ENCODE data around the gene SAMD1.

SAMD1 gene

GRCh38 chr19:14114439-14114838 lies 23.9 kb upstream of the SAMD1 start:
- Histone ChIP-seq H3K36me3 (ENCODE audit: control insufficient read depth, insufficient read depth, low read length) (no peaks in the 10 kb centered on the region), H3K4me1 (ENCODE audit: control insufficient read depth, insufficient read depth, low read length) (peaks cover 34% of the 10 kb centered on the region)
- WGBS, 2 experiments = 92 to 94% methylated on average over 7 of the region's 7 CpGs

GRCh38 chr19:14113762-14114414 lies 23.3 kb upstream of the SAMD1 start:
- Histone ChIP-seq H3K4me1 (ENCODE audit: control insufficient read depth, insufficient read depth, low read length) (peaks cover 29% of the 10 kb centered on the region), H3K27me3 (ENCODE audit: control insufficient read depth, insufficient read depth, low read length, poor library complexity, severe bottlenecking) (no peaks in the 10 kb centered on the region), H3K36me3 (ENCODE audit: control insufficient read depth, insufficient read depth, low read length) (no peaks in the 10 kb centered on the region), H3K4me3 (ENCODE audit: insufficient read depth, low read depth, low read length) (no peak overlapping the region), H3K27ac (ENCODE audit: insufficient read depth, low read depth, low read length, poor library complexity, severe bottlenecking) (no peak overlapping the region), H3K9me3 (ENCODE audit: control insufficient read depth, low read length) (no peaks in the 10 kb centered on the region)
- WGBS, 2 experiments = 93 to 94% methylated on average over 18 of the region's 18 CpGs

More at GRCh38 chr19:14114439-14114838, 23.9 kb upstream of the SAMD1 start:
- no peaks in the 10 kb centered on the region for H3K27me3 ChIP-seq (ENCODE audit: control insufficient read depth, insufficient read depth, low read length, poor library complexity, severe bottlenecking)
- H3K27ac ChIP-seq (ENCODE audit: insufficient read depth, low read depth, low read length, poor library complexity, severe bottlenecking) = no peak overlapping the region
- H3K9me3 ChIP-seq (ENCODE audit: control insufficient read depth, low read length) = no peaks in the 10 kb centered on the region
- no peak overlapping the region for H3K4me3 ChIP-seq (ENCODE audit: insufficient read depth, low read depth, low read length)

GRCh38 chr19:14112809-14113385 lies 22.3 kb upstream of the SAMD1 start:
- Histone ChIP-seq H3K9me3 (ENCODE audit: control insufficient read depth, low read length) (no peaks in the 10 kb centered on the region), H3K4me3 (ENCODE audit: insufficient read depth, low read depth, low read length) (no peak overlapping the region), H3K27me3 (ENCODE audit: control insufficient read depth, insufficient read depth, low read length, poor library complexity, severe bottlenecking) (no peaks in the 10 kb centered on the region), H3K36me3 (ENCODE audit: control insufficient read depth, insufficient read depth, low read length) (no peaks in the 10 kb centered on the region), H3K4me1 (ENCODE audit: control insufficient read depth, insufficient read depth, low read length) (peaks cover 23% of the 10 kb centered on the region), H3K27ac (ENCODE audit: insufficient read depth, low read depth, low read length, poor library complexity, severe bottlenecking) (no peak overlapping the region)
- 46 to 55% methylated on average over 12 of the region's 12 CpGs for WGBS, 2 experiments

- WGBS, 2 experiments = 76 to 78% methylated on average over 12 of the region's 12 CpGs
- H3K27ac ChIP-seq (ENCODE audit: insufficient read depth, low read depth, low read length, poor library complexity, severe bottlenecking) = no peak overlapping the region
Measured at GRCh38 chr19:14112051-14112808, 21.7 kb upstream of the SAMD1 start.

GRCh38 chr19:14111486-14111885 lies 20.9 kb upstream of the SAMD1 start:
- peaks cover 17% of the 10 kb centered on the region for H3K4me1 ChIP-seq (ENCODE audit: control insufficient read depth, insufficient read depth, low read length)
- 96 to 100% methylated on average over 1 of the region's 1 CpG for WGBS, 2 experiments

More at GRCh38 chr19:14112051-14112808, 21.7 kb upstream of the SAMD1 start:
- H3K4me1 ChIP-seq (ENCODE audit: control insufficient read depth, insufficient read depth, low read length) = peaks cover 23% of the 10 kb centered on the region
- H3K9me3 ChIP-seq (ENCODE audit: control insufficient read depth, low read length) = no peaks in the 10 kb centered on the region
- no peaks in the 10 kb centered on the region for H3K36me3 ChIP-seq (ENCODE audit: control insufficient read depth, insufficient read depth, low read length)
- no peaks in the 10 kb centered on the region for H3K27me3 ChIP-seq (ENCODE audit: control insufficient read depth, insufficient read depth, low read length, poor library complexity, severe bottlenecking)
- H3K4me3 ChIP-seq (ENCODE audit: insufficient read depth, low read depth, low read length) = no peak overlapping the region

GRCh38 chr19:14110650-14111049 lies 20.1 kb upstream of the SAMD1 start:
- H3K36me3 ChIP-seq (ENCODE audit: control insufficient read depth, insufficient read depth, low read length) = no peaks in the 10 kb centered on the region
- H3K27me3 ChIP-seq (ENCODE audit: control insufficient read depth, insufficient read depth, low read length, poor library complexity, severe bottlenecking) = no peaks in the 10 kb centered on the region
- peaks cover 14% of the 10 kb centered on the region for H3K4me1 ChIP-seq (ENCODE audit: control insufficient read depth, insufficient read depth, low read length)
- H3K4me3 ChIP-seq (ENCODE audit: insufficient read depth, low read depth, low read length) = no peak overlapping the region
- WGBS, 2 experiments = 87 to 91% methylated on average over 2 of the region's 2 CpGs
- H3K27ac ChIP-seq (ENCODE audit: insufficient read depth, low read depth, low read length, poor library complexity, severe bottlenecking) = no peak overlapping the region
- H3K9me3 ChIP-seq (ENCODE audit: control insufficient read depth, low read length) = no peaks in the 10 kb centered on the region

More at GRCh38 chr19:14111486-14111885, 20.9 kb upstream of the SAMD1 start:
- Histone ChIP-seq H3K36me3 (ENCODE audit: control insufficient read depth, insufficient read depth, low read length) (no peaks in the 10 kb centered on the region), H3K4me3 (ENCODE audit: insufficient read depth, low read depth, low read length) (no peak overlapping the region), H3K9me3 (ENCODE audit: control insufficient read depth, low read length) (no peaks in the 10 kb centered on the region), H3K27ac (ENCODE audit: insufficient read depth, low read depth, low read length, poor library complexity, severe bottlenecking) (no peak overlapping the region), H3K27me3 (ENCODE audit: control insufficient read depth, insufficient read depth, low read length, poor library complexity, severe bottlenecking) (no peaks in the 10 kb centered on the region)

GRCh38 chr19:14107581-14108461 lies 17.3 kb upstream of the SAMD1 start:
- Histone ChIP-seq H3K27ac (ENCODE audit: insufficient read depth, low read depth, low read length, poor library complexity, severe bottlenecking) (no peak overlapping the region), H3K27me3 (ENCODE audit: control insufficient read depth, insufficient read depth, low read length, poor library complexity, severe bottlenecking) (no peaks in the 10 kb centered on the region), H3K4me3 (ENCODE audit: insufficient read depth, low read depth, low read length) (no peak overlapping the region), H3K36me3 (ENCODE audit: control insufficient read depth, insufficient read depth, low read length) (no peaks in the 10 kb centered on the region), H3K4me1 (ENCODE audit: control insufficient read depth, insufficient read depth, low read length) (peaks cover 4% of the 10 kb centered on the region), H3K9me3 (ENCODE audit: control insufficient read depth, low read length) (no peaks in the 10 kb centered on the region)
- 93 to 94% methylated on average over 22 of the region's 23 CpGs for WGBS, 2 experiments

- no peaks in the 10 kb centered on the region for H3K36me3 ChIP-seq (ENCODE audit: control insufficient read depth, insufficient read depth, low read length)
- 94 to 95% methylated on average over 16 of the region's 16 CpGs for WGBS, 2 experiments
- no peak overlapping the region for H3K27ac ChIP-seq (ENCODE audit: insufficient read depth, low read depth, low read length, poor library complexity, severe bottlenecking)
- H3K27me3 ChIP-seq (ENCODE audit: control insufficient read depth, insufficient read depth, low read length, poor library complexity, severe bottlenecking) = no peaks in the 10 kb centered on the region
- H3K9me3 ChIP-seq (ENCODE audit: control insufficient read depth, low read length) = no peaks in the 10 kb centered on the region
- H3K4me1 ChIP-seq (ENCODE audit: control insufficient read depth, insufficient read depth, low read length) = no peaks in the 10 kb centered on the region
- H3K4me3 ChIP-seq (ENCODE audit: insufficient read depth, low read depth, low read length) = no peak overlapping the region
Measured at GRCh38 chr19:14106840-14107239, 16.3 kb upstream of the SAMD1 start.

- no peak overlapping the region for H3K4me3 ChIP-seq (ENCODE audit: insufficient read depth, low read depth, low read length)
- no peaks in the 10 kb centered on the region for H3K9me3 ChIP-seq (ENCODE audit: control insufficient read depth, low read length)
- no peaks in the 10 kb centered on the region for H3K27me3 ChIP-seq (ENCODE audit: control insufficient read depth, insufficient read depth, low read length, poor library complexity, severe bottlenecking)
- no peak overlapping the region for H3K27ac ChIP-seq (ENCODE audit: insufficient read depth, low read depth, low read length, poor library complexity, severe bottlenecking)
- H3K36me3 ChIP-seq (ENCODE audit: control insufficient read depth, insufficient read depth, low read length) = no peaks in the 10 kb centered on the region
- H3K4me1 ChIP-seq (ENCODE audit: control insufficient read depth, insufficient read depth, low read length) = no peaks in the 10 kb centered on the region
- 93 to 95% methylated on average over 8 of the region's 8 CpGs for WGBS, 2 experiments
Measured at GRCh38 chr19:14105680-14106079, 15.1 kb upstream of the SAMD1 start.

Measured in ectodermal cell (in vitro differentiated cells).